Trophoblast cell (in vitro differentiated cells and primary cell): ENCODE measurements around the gene ZMAT5.

ENCODE experiments used
- DNase-seq, 2 donors: peaks; one replicate each; pipeline ENCODE4 v3.0.0-alpha.2; 2016
- H2AFZ ChIP-seq: 2 replicates; pipeline ENCODE4 v1.6.1; 2013; ENCODE audit warnings: low read length, moderate library complexity, mild to moderate bottlenecking; ENCODE audit not compliant: insufficient read depth, poor library complexity
- H2AK5ac ChIP-seq: 2 replicates; pipeline ENCODE4 v1.6.1; 2013; ENCODE audit warnings: mild to moderate bottlenecking, low read length
- H2BK120ac ChIP-seq: 2 replicates; pipeline ENCODE4 v1.6.1; 2013; ENCODE audit warnings: low read length, mild to moderate bottlenecking, moderate library complexity; ENCODE audit not compliant: insufficient read depth, poor library complexity
- H2BK12ac ChIP-seq: 2 replicates; pipeline ENCODE4 v1.6.1; 2013; ENCODE audit warnings: mild to moderate bottlenecking, low read length, moderate library complexity
- H2BK5ac ChIP-seq: 2 replicates; pipeline ENCODE4 v1.6.1; 2013; ENCODE audit warnings: low read length, low read depth, moderate library complexity, mild to moderate bottlenecking; ENCODE audit not compliant: poor library complexity
- H3K14ac ChIP-seq: 2 replicates; pipeline ENCODE4 v1.6.1; 2013; ENCODE audit warnings: mild to moderate bottlenecking, low read length
- H3K18ac ChIP-seq: 2 replicates; pipeline ENCODE4 v1.6.1; 2013; ENCODE audit warnings: mild to moderate bottlenecking, low read length
- H3K23ac ChIP-seq: 2 replicates; pipeline ENCODE4 v1.6.1; 2013; ENCODE audit warnings: low read length
- H3K27ac ChIP-seq: 2 replicates; pipeline ENCODE4 v1.5.1; 2013; ENCODE audit warnings: low read depth, mild to moderate bottlenecking, inconsistent platforms, low read length, moderate library complexity
- H3K27me3 ChIP-seq: 2 replicates; pipeline ENCODE4 v1.6.1; 2013; ENCODE audit warnings: inconsistent platforms, mild to moderate bottlenecking, low read length, moderate library complexity; ENCODE audit not compliant: insufficient read depth
- H3K36me3 ChIP-seq, 2 experiments: 1 replicate in 1 of 2; 2 replicates in 1 of 2; pipeline ENCODE4 v1.6.1; 2013; ENCODE audit warnings: low read length in 2 of 2, mild to moderate bottlenecking in 2 of 2, moderate library complexity in 1 of 2; ENCODE audit not compliant: insufficient read depth in 2 of 2, control insufficient read depth in 1 of 2
- H3K4ac ChIP-seq: 2 replicates; pipeline ENCODE4 v1.6.1; 2013; ENCODE audit warnings: low read depth, mild to moderate bottlenecking, low read length, moderate library complexity
- H3K4me1 ChIP-seq, 2 experiments: 1 replicate in 1 of 2; 2 replicates in 1 of 2; pipeline ENCODE4 v1.6.1; 2013; ENCODE audit warnings: low read length in 2 of 2, mild to moderate bottlenecking in 2 of 2, moderate library complexity in 1 of 2; ENCODE audit not compliant: insufficient read depth in 2 of 2, control insufficient read depth in 1 of 2
- H3K4me2 ChIP-seq: 2 replicates; pipeline ENCODE4 v1.6.1; 2013; ENCODE audit warnings: inconsistent platforms, mild to moderate bottlenecking, low read length, moderate library complexity
- H3K4me3 ChIP-seq: 2 replicates; pipeline ENCODE4 v1.5.1; 2013; ENCODE audit warnings: mild to moderate bottlenecking, low read depth, low read length, inconsistent platforms
- H3K79me1 ChIP-seq: one replicate; pipeline ENCODE4 v1.6.1; 2013; ENCODE audit warnings: low read length
- H3K79me2 ChIP-seq: 2 replicates; pipeline ENCODE4 v1.6.1; 2013; ENCODE audit warnings: low read length, mild to moderate bottlenecking; ENCODE audit not compliant: control insufficient read depth, insufficient read depth, poor library complexity
- H3K9ac ChIP-seq: 2 replicates; pipeline ENCODE4 v1.6.1; 2013; ENCODE audit warnings: mild to moderate bottlenecking, low read length
- H3K9me3 ChIP-seq: 2 replicates; pipeline ENCODE4 v1.6.1; 2013; ENCODE audit warnings: low read depth, mild to moderate bottlenecking, control low read depth, inconsistent platforms, low read length; ENCODE audit not compliant: insufficient read depth
- H4K12ac ChIP-seq: 2 replicates; pipeline ENCODE4 v1.6.1; 2013; ENCODE audit warnings: low read depth, mild to moderate bottlenecking, low read length, moderate library complexity
- H4K8ac ChIP-seq: 2 replicates; pipeline ENCODE4 v1.6.1; 2013; ENCODE audit warnings: low read depth, mild to moderate bottlenecking, low read length, moderate library complexity
- H4K91ac ChIP-seq: one replicate; pipeline ENCODE4 v1.6.1; 2013; ENCODE audit warnings: low read depth, mild to moderate bottlenecking, low read length, moderate library complexity
- WGBS: extraction: QIAGEN DNeasy Blood & Tissue Kit; methylation state at CpG from one replicate; pipeline ENCODE4 v1.1.7; 2013; ENCODE audit warnings: missing lambda C conversion rate; ENCODE audit not compliant: insufficient read length, insufficient coverage; ENCODE audit errors: extremely low coverage; 5-methylcytosine and 5-hydroxymethylcytosine counted together

The ZMAT5 gene

DNA sequence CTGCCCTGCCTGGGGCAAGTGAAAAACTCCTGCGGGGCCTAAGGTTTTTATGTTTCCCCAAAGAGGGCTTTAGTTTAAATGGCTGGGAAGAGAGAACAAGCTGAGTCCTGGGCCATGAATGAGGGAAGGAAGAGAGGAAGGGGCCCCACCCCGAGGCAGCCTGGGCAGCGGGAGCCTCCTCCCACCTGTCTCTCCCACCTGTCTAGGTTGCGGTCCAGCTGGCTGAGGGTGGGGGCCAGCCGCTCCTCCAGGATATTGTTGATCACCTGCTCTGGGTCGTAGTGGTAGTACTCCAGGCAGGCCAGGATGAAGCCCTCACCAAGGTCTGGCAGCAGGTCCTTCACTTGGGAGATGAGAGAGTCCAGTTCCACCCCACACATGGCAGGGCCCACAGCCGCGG lies 35.0 kb upstream of the ZMAT5 start:
- H3K4ac ChIP-seq, result no peak overlapping the region
- peak overlapping the region; percentile 67 for H2AK5ac ChIP-seq
- H4K12ac ChIP-seq, result no peak overlapping the region
- H3K4me3 ChIP-seq, result no peak overlapping the region
- H3K9me3 ChIP-seq, result no peaks in the 10 kb centered on the region
- no peaks in the 10 kb centered on the region for H3K27me3 ChIP-seq
- no peak overlapping the region for H3K18ac ChIP-seq
- peak overlapping the region; percentile 58 for H2BK120ac ChIP-seq
- peaks cover 4% of the 10 kb centered on the region for H3K79me2 ChIP-seq
- peak overlapping the region; percentile 52 for H2BK5ac ChIP-seq
- DNase-seq, result no peak
- H3K79me1 ChIP-seq, result peaks cover 37% of the 10 kb centered on the region
- H2AFZ ChIP-seq, result no peak overlapping the region
- no peak overlapping the region for H3K23ac ChIP-seq
- H4K8ac ChIP-seq, result peak overlapping the region; percentile 39
- peak overlapping the region; percentile 7 for H3K14ac ChIP-seq
- H3K36me3 ChIP-seq, result peaks cover 45 to 53% of the 10 kb centered on the region in 2 experiments
- H2BK12ac ChIP-seq, result peak overlapping the region; percentile 44
- no peak overlapping the region for H3K9ac ChIP-seq
- WGBS, result no CpG with 5 or more reads among the region's 8 CpGs
- H4K91ac ChIP-seq, result peak overlapping the region; percentile 27
- H3K27ac ChIP-seq, result peak overlapping the region; percentile 31
- peaks cover 41 to 49% of the 10 kb centered on the region in 2 experiments for H3K4me1 ChIP-seq
- H3K4me2 ChIP-seq, result no peak overlapping the region

DNA sequence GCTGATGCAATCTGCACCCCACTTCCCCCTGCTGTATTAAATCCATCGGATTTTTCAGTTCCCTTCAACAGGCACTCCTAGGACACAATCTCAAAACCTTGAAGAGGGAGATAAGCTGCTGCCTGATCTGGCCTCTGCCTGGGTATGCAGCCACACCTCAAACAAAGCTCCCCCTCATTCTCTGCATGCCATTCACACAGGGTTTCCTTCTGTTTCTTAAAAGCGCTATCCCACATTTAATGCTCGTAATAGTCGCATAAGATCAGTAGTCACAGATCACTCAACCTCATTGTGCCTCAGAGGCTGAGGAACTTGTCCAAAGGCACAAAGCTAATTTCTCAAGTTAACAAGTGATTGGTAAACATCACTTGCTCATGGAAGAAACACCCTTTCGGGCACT lies 34.3 kb upstream of the ZMAT5 start:
- Histone ChIP-seq H3K9ac (no peak overlapping the region), H3K14ac (no peak overlapping the region), H3K23ac (no peak overlapping the region), H4K8ac (no peak overlapping the region), H3K4me2 (no peak overlapping the region), H3K36me3 (peaks cover 41 to 46% of the 10 kb centered on the region in 2 experiments), H2AK5ac (no peak overlapping the region), H2BK120ac (peak overlapping the region; percentile 7), H4K91ac (peak overlapping the region; percentile 46), H3K27me3 (no peaks in the 10 kb centered on the region), H4K12ac (no peak overlapping the region), H3K79me2 (peaks cover 5% of the 10 kb centered on the region), H3K4ac (no peak overlapping the region), H2BK12ac (peak overlapping the region; percentile 72), H3K4me3 (no peak overlapping the region), H3K27ac (peak overlapping the region; percentile 31), H3K4me1 (peaks cover 47 to 55% of the 10 kb centered on the region in 2 experiments), H3K18ac (no peak overlapping the region), H2AFZ (no peak overlapping the region), H3K9me3 (no peaks in the 10 kb centered on the region), H3K79me1 (peaks cover 40% of the 10 kb centered on the region), H2BK5ac (peak overlapping the region; percentile 1)
- no CpG with 5 or more reads among the region's 5 CpGs for WGBS
- DNase-seq, result no peak

DNA sequence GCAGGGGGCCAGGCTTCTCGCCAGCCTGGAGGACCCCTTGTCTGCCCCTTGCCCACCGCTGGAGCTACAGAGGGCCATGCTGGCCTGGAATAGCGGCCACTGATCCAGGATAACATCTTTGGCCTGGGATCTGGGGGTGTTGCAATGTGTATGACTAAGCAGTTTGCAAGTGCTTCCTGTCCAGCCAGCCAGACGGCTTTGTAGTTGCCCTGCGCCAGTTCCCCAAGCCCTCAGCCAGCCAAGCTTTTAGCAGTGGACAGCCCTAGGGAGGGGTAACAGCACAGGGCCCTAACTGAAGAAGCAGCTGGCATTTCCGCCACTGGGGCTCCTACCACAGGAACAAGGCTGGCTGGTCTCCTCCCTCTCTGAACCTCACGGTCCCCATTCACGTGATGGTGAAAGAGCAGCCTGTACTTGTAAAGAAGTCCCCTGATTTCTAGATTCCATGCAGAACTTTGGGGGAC lies 32.4 kb upstream of the ZMAT5 start:
- Histone ChIP-seq H3K27me3 (no peaks in the 10 kb centered on the region), H3K27ac (peak overlapping the region; percentile 94), H3K14ac (peak overlapping the region; percentile 69), H3K9ac (no peak overlapping the region), H3K4me1 (peaks cover 54 to 66% of the 10 kb centered on the region in 2 experiments), H3K36me3 (peaks cover 23 to 27% of the 10 kb centered on the region in 2 experiments), H3K4me2 (peak overlapping the region; percentile 50), H3K9me3 (no peaks in the 10 kb centered on the region), H3K79me1 (peaks cover 43% of the 10 kb centered on the region), H3K4ac (peak overlapping the region; percentile 40), H4K91ac (peak overlapping the region; percentile 92), H2AFZ (peak overlapping the region; percentile 58), H2BK12ac (peak overlapping the region; percentile 97), H3K4me3 (no peak overlapping the region), H3K23ac (no peak overlapping the region), H4K12ac (peak overlapping the region; percentile 22), H3K18ac (peak overlapping the region; percentile 36), H2AK5ac (peak overlapping the region; percentile 44), H4K8ac (peak overlapping the region; percentile 63), H3K79me2 (peaks cover 5% of the 10 kb centered on the region), H2BK5ac (peak overlapping the region; percentile 70), H2BK120ac (peak overlapping the region; percentile 85)
- peak; percentile 95 to 96 for DNase-seq
- no CpG with 5 or more reads among the region's 8 CpGs for WGBS

DNA sequence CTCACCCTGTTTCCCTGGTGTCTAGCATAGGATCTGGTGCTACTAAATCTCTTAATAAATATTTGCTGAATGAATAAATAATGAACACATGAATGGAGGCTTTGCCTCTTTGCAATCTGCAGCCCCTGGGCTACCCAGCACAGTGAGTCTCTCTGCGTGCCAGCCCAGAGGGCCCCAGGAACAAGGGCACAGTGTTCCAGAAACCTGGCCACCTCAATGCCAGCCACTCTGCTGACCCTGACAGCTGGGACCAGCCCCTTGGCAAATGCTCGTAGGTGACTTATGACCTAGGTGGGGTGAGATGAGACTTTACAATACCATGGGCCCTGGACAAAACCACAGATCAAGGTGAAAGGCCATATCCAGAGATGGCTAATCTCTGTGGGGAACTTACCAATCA lies 32.0 kb upstream of the ZMAT5 start:
- peak overlapping the region; percentile 36 for H3K18ac ChIP-seq
- peak overlapping the region; percentile 94 for H3K27ac ChIP-seq
- peak overlapping the region; percentile 49 for H4K8ac ChIP-seq
- H3K23ac ChIP-seq, result peak overlapping the region; percentile 14
- H3K9ac ChIP-seq, result no peak overlapping the region
- H3K9me3 ChIP-seq, result no peaks in the 10 kb centered on the region
- H2AFZ ChIP-seq, result peak overlapping the region; percentile 58
- peaks cover 5% of the 10 kb centered on the region for H3K79me2 ChIP-seq
- WGBS, result no CpG with 5 or more reads among the region's 2 CpGs
- no peak overlapping the region for H3K4me3 ChIP-seq
- peak overlapping the region; percentile 92 for H4K91ac ChIP-seq
- H3K4me2 ChIP-seq, result peak overlapping the region; percentile 50
- DNase-seq, result no peak
- H3K4ac ChIP-seq, result peak overlapping the region; percentile 40
- H4K12ac ChIP-seq, result peak overlapping the region; percentile 22
- H3K79me1 ChIP-seq, result peaks cover 43% of the 10 kb centered on the region
- H2AK5ac ChIP-seq, result peak overlapping the region; percentile 44
- peak overlapping the region; percentile 83 for H2BK120ac ChIP-seq
- peaks cover 19 to 23% of the 10 kb centered on the region in 2 experiments for H3K36me3 ChIP-seq
- peaks cover 54 to 64% of the 10 kb centered on the region in 2 experiments for H3K4me1 ChIP-seq
- peak overlapping the region; percentile 70 for H2BK5ac ChIP-seq
- H3K27me3 ChIP-seq, result no peaks in the 10 kb centered on the region
- peak overlapping the region; percentile 71 for H2BK12ac ChIP-seq
- H3K14ac ChIP-seq, result peak overlapping the region; percentile 69
